H9 (cell line): ENCODE data around the gene TPCN2. TPM values are rescaled to one million over a fixed set of nuclear protein-coding genes. Genes with fewer than 3 reads are reported as not detected.

ENCODE experiments used
- DNase-seq: peaks from one replicate; pipeline ENCODE4 v3.0.0-alpha.2; 2017
- H2AFZ ChIP-seq: one replicate; pipeline ENCODE4 v1.6.1; 2013; ENCODE audit warnings: mild to moderate bottlenecking, low read length, control low read depth, moderate library complexity
- H2AK5ac ChIP-seq: 2 replicates; pipeline ENCODE4 v1.6.1; 2013; ENCODE audit warnings: low read length, control low read depth, mixed read lengths; ENCODE audit not compliant: insufficient read length
- H2BK120ac ChIP-seq: one replicate; pipeline ENCODE4 v1.6.1; 2013; ENCODE audit warnings: low read depth, mild to moderate bottlenecking, low read length, control low read depth, inconsistent platforms; ENCODE audit not compliant: poor library complexity, severe bottlenecking
- H2BK12ac ChIP-seq: 2 replicates; pipeline ENCODE4 v1.6.1; 2013; ENCODE audit warnings: low read length, control low read depth, mixed read lengths, low read depth; ENCODE audit not compliant: insufficient read length
- H2BK15ac ChIP-seq: 2 replicates; pipeline ENCODE4 v1.6.1; 2013; ENCODE audit warnings: low read depth, low read length, control low read depth
- H2BK20ac ChIP-seq: one replicate; pipeline ENCODE4 v1.6.1; 2013; ENCODE audit warnings: low read depth, mild to moderate bottlenecking, low read length, control low read depth, inconsistent platforms; ENCODE audit not compliant: poor library complexity, severe bottlenecking
- H2BK5ac ChIP-seq: 2 replicates; pipeline ENCODE4 v1.6.1; 2013; ENCODE audit warnings: low read length, control low read depth, mixed read lengths; ENCODE audit not compliant: insufficient read length
- H3K14ac ChIP-seq: 2 replicates; pipeline ENCODE4 v1.6.1; 2013; ENCODE audit warnings: low read length, control low read depth; ENCODE audit not compliant: insufficient read depth
- H3K18ac ChIP-seq: 2 replicates; pipeline ENCODE4 v1.6.1; 2013; ENCODE audit warnings: low read depth, mild to moderate bottlenecking, mixed read lengths, low read length, control low read depth; ENCODE audit not compliant: insufficient read length
- H3K23ac ChIP-seq: 2 replicates; pipeline ENCODE4 v1.6.1; 2013; ENCODE audit warnings: low read length, control low read depth, mixed read lengths, low read depth; ENCODE audit not compliant: insufficient read length
- H3K23me2 ChIP-seq: 2 replicates; pipeline ENCODE4 v1.6.1; 2013; ENCODE audit warnings: low read depth, mild to moderate bottlenecking, mixed read lengths, low read length, control low read depth; ENCODE audit not compliant: insufficient read length, poor library complexity, severe bottlenecking
- H3K27ac ChIP-seq: 2 replicates; pipeline ENCODE4 v1.5.1; 2013; ENCODE audit warnings: low read length, control low read depth, mixed read lengths, low read depth; ENCODE audit not compliant: insufficient read length
- H3K27me3 ChIP-seq: 2 replicates; pipeline ENCODE4 v1.6.1; 2013; ENCODE audit warnings: low read length, control low read depth, inconsistent platforms; ENCODE audit not compliant: insufficient read depth
- H3K4ac ChIP-seq: 2 replicates; pipeline ENCODE4 v1.6.1; 2013; ENCODE audit warnings: low read depth, mild to moderate bottlenecking, control low read depth, inconsistent platforms, low read length, moderate library complexity
- H3K4me1 ChIP-seq: 2 replicates; pipeline ENCODE4 v1.6.1; 2013; ENCODE audit warnings: low read length, control low read depth, inconsistent platforms; ENCODE audit not compliant: insufficient read depth
- H3K4me2 ChIP-seq: 2 replicates; pipeline ENCODE4 v1.6.1; 2013; ENCODE audit warnings: low read length, control low read depth, mixed read lengths; ENCODE audit not compliant: insufficient read length, insufficient read depth
- H3K56ac ChIP-seq: 2 replicates; pipeline ENCODE4 v1.6.1; 2013; ENCODE audit warnings: low read depth, mild to moderate bottlenecking, mixed read lengths, low read length, control low read depth; ENCODE audit not compliant: insufficient read length
- H3K79me1 ChIP-seq: 2 replicates; pipeline ENCODE4 v1.6.1; 2013; ENCODE audit warnings: low read depth, mild to moderate bottlenecking, moderate library complexity, low read length, control low read depth, inconsistent platforms; ENCODE audit not compliant: insufficient read depth, poor library complexity, severe bottlenecking
- H3K79me2 ChIP-seq: 2 replicates; pipeline ENCODE4 v1.6.1; 2013; ENCODE audit warnings: low read length, control low read depth, inconsistent platforms; ENCODE audit not compliant: insufficient read depth
- H3K9ac ChIP-seq: 2 replicates; pipeline ENCODE4 v1.6.1; 2013; ENCODE audit warnings: low read length, control low read depth, mixed read lengths; ENCODE audit not compliant: insufficient read length; ENCODE audit errors: extremely low read depth
- H3K9me3 ChIP-seq: one replicate; pipeline ENCODE4 v1.6.1; 2013; ENCODE audit warnings: low read depth, low read length, inconsistent platforms; ENCODE audit not compliant: control insufficient read depth
- H3T11ph ChIP-seq: one replicate; pipeline ENCODE4 v1.6.1; 2013; ENCODE audit warnings: mild to moderate bottlenecking, low read length, control low read depth, inconsistent platforms
- H4K20me1 ChIP-seq: one replicate; pipeline ENCODE4 v1.6.1; 2013; ENCODE audit not compliant: control insufficient read depth, insufficient read length, insufficient read depth
- H4K5ac ChIP-seq: 2 replicates; pipeline ENCODE4 v1.6.1; 2013; ENCODE audit warnings: low read depth, mild to moderate bottlenecking, mixed read lengths, low read length, control low read depth; ENCODE audit not compliant: insufficient read length
- H4K8ac ChIP-seq: replicated peaks from 2 replicates; pipeline ENCODE4 v1.6.1; 2013; ENCODE audit warnings: low read length, control low read depth, mixed read lengths, low read depth; ENCODE audit not compliant: insufficient read length
- H4K91ac ChIP-seq: 2 replicates; pipeline ENCODE4 v1.6.1; 2013; ENCODE audit warnings: low read depth, mild to moderate bottlenecking, moderate library complexity, mixed read lengths, low read length, control low read depth; ENCODE audit not compliant: insufficient read length
- H3K27ac Mint-ChIP-seq, 3 experiments: 2 replicates in 2 of 3; 3 replicates in 1 of 3; pipeline ENCODE4 v1.8.0; 2020 to 2021; ENCODE audit warnings: mixed read lengths in 3 of 3, mild to moderate bottlenecking in 1 of 3, moderate library complexity in 1 of 3
- H3K27me3 Mint-ChIP-seq: 2 replicates; pipeline ENCODE4 v1.8.0; 2021; ENCODE audit warnings: low read depth, mild to moderate bottlenecking, moderate library complexity, mixed read lengths
- H3K36me3 Mint-ChIP-seq, 3 experiments: 2 replicates in 2 of 3; 3 replicates in 1 of 3; pipeline ENCODE4 v1.8.0; 2020 to 2021; ENCODE audit warnings: low read depth in 3 of 3, mixed read lengths in 3 of 3; ENCODE audit not compliant: insufficient read depth in 1 of 3
- H3K4me1 Mint-ChIP-seq, 2 experiments: 2 replicates each; pipeline ENCODE4 v1.8.0; 2020; ENCODE audit warnings: mixed read lengths in 2 of 2
- H3K4me3 Mint-ChIP-seq, 2 experiments: 2 replicates in 1 of 2; 3 replicates in 1 of 2; pipeline ENCODE4 v1.8.0; 2020 to 2021; ENCODE audit warnings: mild to moderate bottlenecking in 2 of 2, mixed read lengths in 2 of 2, moderate library complexity in 1 of 2
- H3K9me3 Mint-ChIP-seq, 2 experiments: 2 replicates in 1 of 2; 3 replicates in 1 of 2; pipeline ENCODE4 v1.8.0; 2020; ENCODE audit warnings: mild to moderate bottlenecking in 2 of 2, mixed read lengths in 2 of 2, moderate library complexity in 1 of 2
- CTCF ChIP-seq: fragments of 200-600 bp; sonication (generic); conservative IDR thresholded peaks from 3 replicates; pipeline ENCODE4 v1.8.0; 2021; ENCODE audit warnings: antibody characterized with exemption, mild to moderate bottlenecking
- WGBS: extraction: QIAGEN DNeasy Blood & Tissue Kit; methylation state at CpG from one replicate; pipeline ENCODE4 v1.1.7; 2013; ENCODE audit warnings: missing lambda C conversion rate, low lambda C conversion rate, mixed read lengths; ENCODE audit not compliant: insufficient read length; ENCODE audit errors: extremely low coverage; 5-methylcytosine and 5-hydroxymethylcytosine counted together
- total RNA-seq: library from RNA; stranded (reverse); gene quantifications from 2 replicates; pipeline ENCODE4 v1.2.1, GENCODE V29; 2021

The TPCN2 gene
- total RNA-seq, 1 experiment from 2014 or later, result 16.8 TPM

- no peak overlapping the region for H2BK20ac ChIP-seq
- no peak overlapping the region for H3K4me3 Mint-ChIP-seq
- no peak overlapping the region for H3K9ac ChIP-seq
- H3K14ac ChIP-seq, result no peak overlapping the region
- H3K27ac ChIP-seq, result no peak overlapping the region
- no peak overlapping the region for H2BK120ac ChIP-seq
- H3K18ac ChIP-seq, result no peak overlapping the region
- H4K20me1 ChIP-seq, result no peaks in the 10 kb centered on the region
- no peak overlapping the region for H3K4me2 ChIP-seq
- H3K27me3 ChIP-seq, result no peaks in the 10 kb centered on the region
- no peak for TF ChIP-seq CTCF
- H3K36me3 Mint-ChIP-seq, result peaks cover 0 to 5% (median 0%) of the 10 kb centered on the region in 3 experiments; a peak in 4 of 7 replicates
- no peak overlapping the region; the same call in 1 of the 2 replicates for H3K4ac ChIP-seq
- H3K4me1 ChIP-seq, result no peaks in the 10 kb centered on the region
- no peak overlapping the region for H3K23ac ChIP-seq
- H2BK5ac ChIP-seq, result no peak overlapping the region
- H3K27ac Mint-ChIP-seq, result no peak overlapping the region; a peak in 1 of 7 replicates
- no peaks in the 10 kb centered on the region; a peak in 1 of 5 replicates for H3K9me3 Mint-ChIP-seq
- no peak overlapping the region for H4K8ac ChIP-seq
- no peak overlapping the region for H4K5ac ChIP-seq
- no peak overlapping the region for H4K91ac ChIP-seq
- no peak overlapping the region for H2BK12ac ChIP-seq
- H3K56ac ChIP-seq, result no peak overlapping the region
- no peak overlapping the region for H2AFZ ChIP-seq
- H2BK15ac ChIP-seq, result no peak overlapping the region
- WGBS, result no CpG with 5 or more reads among the region's 6 CpGs
- no peak overlapping the region for H2AK5ac ChIP-seq
- H3K79me1 ChIP-seq, result no peaks in the 10 kb centered on the region
- no peaks in the 10 kb centered on the region for H3K23me2 ChIP-seq
- H3K4me1 Mint-ChIP-seq, result peaks cover 5 to 15% of the 10 kb centered on the region in 2 experiments
- peak; percentile 13 for DNase-seq
- H3K27me3 Mint-ChIP-seq, result no peaks in the 10 kb centered on the region
- H3T11ph ChIP-seq, result no peak overlapping the region
- H3K79me2 ChIP-seq, result no peaks in the 10 kb centered on the region
- no peaks in the 10 kb centered on the region for H3K9me3 ChIP-seq
These were observed 46.6 kb upstream of the TPCN2 start for GRCh38 chr11:69002110-69002569.
